CD4-positive, alpha-beta T cell (primary cell): Measurements from ENCODE around the gene PPP6R2. TPM values are rescaled to one million over a fixed set of nuclear protein-coding genes. Genes with fewer than 3 reads are reported as not detected.
A peak's percentile ranks its signal among the peaks of the same experiment; 100 is the strongest.

ENCODE experiments used
- ATAC-seq: fragments of 200-7000 bp; cut with Tn5 transposase; one replicate; pipeline ENCODE4 v1.10.0; 2022; ENCODE audit warnings: mild to moderate bottlenecking; ENCODE audit not compliant: poor library complexity
- CTCF ChIA-PET: fragments of 350-600 bp; sonication (Branson Sonifier 250); formaldehyde crosslinking; loops from one replicate; lab custom pipeline; 2021; ENCODE audit warnings: antibody characterized with exemption, inconsistent platforms; lab: Charles Lee
- POLR2A ChIA-PET: fragments of 350-600 bp; sonication (Branson Sonifier 250); formaldehyde crosslinking; loops from one replicate; lab custom pipeline; 2021; ENCODE audit warnings: antibody characterized with exemption, inconsistent platforms; lab: Charles Lee
- DNase-seq, 14 experiments: peaks; one replicate each; pipeline ENCODE4 v3.0.0-alpha.2; 2013 to 2020; ENCODE audit warnings: mixed read lengths in 2 of 14
- H3K27ac ChIP-seq, 2 donors: one replicate each; pipeline versions ENCODE4 v1.5.1 to v1.7.0; 2013; ENCODE audit warnings: low read length in 2 of 2, low read depth in 1 of 2, mild to moderate bottlenecking in 1 of 2
- H3K27me3 ChIP-seq, 2 experiments: 1 replicate in 1 of 2; 2 replicates in 1 of 2; pipeline versions ENCODE4 v1.6.1 to v1.7.0; 2013; ENCODE audit warnings: low read length in 2 of 2, control low read depth in 1 of 2, mild to moderate bottlenecking in 1 of 2, moderate library complexity in 1 of 2; ENCODE audit not compliant: insufficient read depth in 2 of 2, control insufficient read depth in 1 of 2
- H3K36me3 ChIP-seq: one replicate; pipeline ENCODE4 v1.6.1; 2013; ENCODE audit warnings: low read length, control low read depth; ENCODE audit not compliant: insufficient read depth
- H3K4me1 ChIP-seq: one replicate; pipeline ENCODE4 v1.6.1; 2013; ENCODE audit warnings: low read length, control low read depth; ENCODE audit not compliant: insufficient read depth
- H3K4me3 ChIP-seq: one replicate; pipeline ENCODE4 v1.5.1; 2013; ENCODE audit warnings: mild to moderate bottlenecking, low read length, moderate library complexity
- H3K9me3 ChIP-seq, 2 experiments: 1 replicate in 1 of 2; 2 replicates in 1 of 2; pipeline versions ENCODE4 v1.6.1 to v1.7.0; 2013; ENCODE audit warnings: low read length in 2 of 2, mild to moderate bottlenecking in 2 of 2, control low read depth in 1 of 2, moderate library complexity in 1 of 2; ENCODE audit not compliant: control insufficient read depth in 1 of 2, insufficient read depth in 1 of 2
- H3K27ac Mint-ChIP-seq: one replicate; pipeline ENCODE4 v1.8.0; 2020; ENCODE audit warnings: mixed read lengths
- H3K27me3 Mint-ChIP-seq: one replicate; pipeline ENCODE4 v1.8.0; 2021; ENCODE audit warnings: mixed read lengths
- H3K36me3 Mint-ChIP-seq: one replicate; pipeline ENCODE4 v1.8.0; 2021; ENCODE audit warnings: low read depth, mixed read lengths
- H3K4me1 Mint-ChIP-seq: one replicate; pipeline ENCODE4 v1.8.0; 2021; ENCODE audit warnings: low read depth, mixed read lengths
- H3K4me3 Mint-ChIP-seq: one replicate; pipeline ENCODE4 v1.8.0; 2020; ENCODE audit warnings: mild to moderate bottlenecking, mixed read lengths
- H3K9me3 Mint-ChIP-seq: one replicate; pipeline ENCODE4 v1.8.0; 2020; ENCODE audit warnings: mixed read lengths
- CTCF ChIP-seq: fragments of 200-600 bp; IDR thresholded peaks from one replicate; pipeline ENCODE4 v1.8.0; 2022; ENCODE audit warnings: antibody characterized with exemption, mild to moderate bottlenecking
- intact Hi-C, 2 experiments: fragments of 100-400 bp; cut with DNase I in 1 of 2; cut with micrococcal nuclease in 1 of 2; formaldehyde crosslinking; loops; one replicate each; pipeline versions ENCODE4 v1.15.1 to v1.9.0; 2023 to 2025; cut with DNase I, micrococcal nuclease
- total RNA-seq, 174 experiments: library from RNA in 2 of 174; stranded (reverse) in 2 of 174; gene quantifications; one replicate each; pipeline ENCODE4 v1.2.3 and lab custom pipeline; 2021 to 2026

PPP6R2 gene
- total RNA-seq, 2 experiments from 2014 or later = 47.1 to 48.0 TPM

GRCh38 chr22:50467341-50467740, 124.2 kb downstream of the PPP6R2 start:
- Mint-ChIP-seq H3K4me1 (peaks cover 45% of the 10 kb centered on the region), H3K9me3 (no peaks in the 10 kb centered on the region), H3K27me3 (no peaks in the 10 kb centered on the region), H3K27ac (peak overlapping the region; percentile 94), H3K4me3 (no peak overlapping the region), H3K36me3 (peaks cover 59% of the 10 kb centered on the region)
- DNase-seq (no peak), ATAC-seq (no peak)
- intact Hi-C loops = no loop called here
- no peak for TF ChIP-seq CTCF
- peak overlapping the region in 1 of 2 donors; percentile 29 for H3K27ac ChIP-seq
- no peaks in the 10 kb centered on the region for H3K27me3 ChIP-seq
- POLR2A ChIA-PET = interaction anchor here (0.6 kb wide), 1 partner anchor 58 kb away, joined by 3 read pairs; the partner anchor contains the start of gene SCO2
- H3K4me3 ChIP-seq = no peak overlapping the region
- CTCF ChIA-PET = interaction anchor here (1.6 kb wide), 1 partner anchor 95 kb away, joined by 3 read pairs; the partner anchor contains the start of gene SYCE3
- H3K4me1 ChIP-seq = peaks cover 53% of the 10 kb centered on the region
- no peaks in the 10 kb centered on the region for H3K9me3 ChIP-seq
- peaks cover 72% of the 10 kb centered on the region for H3K36me3 ChIP-seq

- intact Hi-C loops = no loop called here
- H3K4me3 ChIP-seq = no peak overlapping the region
- H3K27me3 ChIP-seq = no peaks in the 10 kb centered on the region
- ChIA-PET CTCF (interaction anchor here (1.6 kb wide), 1 partner anchor 95 kb away, joined by 3 read pairs; the partner anchor contains the start of gene SYCE3), POLR2A (interaction anchor here (0.6 to 1.1 kb wide), 3 partner anchors 30 to 57 kb away, joined by 3 to 7 read pairs (median 3); partner anchors contain the start of genes LMF2, NCAPH2 and SCO2)
- peaks cover 66% of the 10 kb centered on the region for H3K36me3 ChIP-seq
- H3K9me3 ChIP-seq = no peaks in the 10 kb centered on the region
- Mint-ChIP-seq H3K9me3 (no peaks in the 10 kb centered on the region), H3K27me3 (no peaks in the 10 kb centered on the region), H3K36me3 (peaks cover 56% of the 10 kb centered on the region), H3K4me1 (peaks cover 50% of the 10 kb centered on the region), H3K4me3 (no peak overlapping the region), H3K27ac (peak overlapping the region; percentile 94)
- DNase-seq (no peak), ATAC-seq (no peak)
- H3K27ac ChIP-seq = peak overlapping the region; percentile 82 to 92
- peaks cover 59% of the 10 kb centered on the region for H3K4me1 ChIP-seq
- no peak for TF ChIP-seq CTCF
Measured at GRCh38 chr22:50467773-50468440, 124.8 kb downstream of the PPP6R2 start.

- TF ChIP-seq CTCF = no peak
- Histone ChIP-seq H3K27ac (peak overlapping the region; percentile 82 to 92), H3K36me3 (peaks cover 59% of the 10 kb centered on the region), H3K4me3 (peak overlapping the region; percentile 49), H3K4me1 (peaks cover 66% of the 10 kb centered on the region), H3K9me3 (no peaks in the 10 kb centered on the region), H3K27me3 (no peaks in the 10 kb centered on the region)
- intact Hi-C loops = no loop called here
- no peaks in the 10 kb centered on the region for H3K9me3 Mint-ChIP-seq
- H3K36me3 Mint-ChIP-seq = peaks cover 57% of the 10 kb centered on the region
- H3K27ac Mint-ChIP-seq = peak overlapping the region; percentile 94
- H3K27me3 Mint-ChIP-seq = no peaks in the 10 kb centered on the region
- POLR2A ChIA-PET = interaction anchor here (0.6 to 3.2 kb wide), 7 partner anchors 9 to 224 kb away, joined by 3 to 33 read pairs (median 6); partner anchors contain the start of genes LMF2, NCAPH2, SCO2 and TUBGCP6
- peaks cover 57% of the 10 kb centered on the region for H3K4me1 Mint-ChIP-seq
- no peak for ATAC-seq
- peak overlapping the region; percentile 89 for H3K4me3 Mint-ChIP-seq
- CTCF ChIA-PET = interaction anchor here (1.0 to 2.0 kb wide), 3 partner anchors 12 to 57 kb away, joined by 3 to 20 read pairs (median 4); partner anchors contain the start of genes LMF2, NCAPH2 and SCO2
- no peak for DNase-seq
Measured at GRCh38 chr22:50468626-50469025, 125.5 kb downstream of the PPP6R2 start.
